Measurements from ENCODE around the gene GCKR. TPM values are rescaled to one million over a fixed set of nuclear protein-coding genes. Genes with fewer than 3 reads are reported as not detected.

GCKR gene
- total and polyA plus RNA-seq, 2 of the 13 experiments (the other 11 are each of a cell fraction or from before 2014, with no cell fraction given) = 15.2 to 48.3 TPM

DNA sequence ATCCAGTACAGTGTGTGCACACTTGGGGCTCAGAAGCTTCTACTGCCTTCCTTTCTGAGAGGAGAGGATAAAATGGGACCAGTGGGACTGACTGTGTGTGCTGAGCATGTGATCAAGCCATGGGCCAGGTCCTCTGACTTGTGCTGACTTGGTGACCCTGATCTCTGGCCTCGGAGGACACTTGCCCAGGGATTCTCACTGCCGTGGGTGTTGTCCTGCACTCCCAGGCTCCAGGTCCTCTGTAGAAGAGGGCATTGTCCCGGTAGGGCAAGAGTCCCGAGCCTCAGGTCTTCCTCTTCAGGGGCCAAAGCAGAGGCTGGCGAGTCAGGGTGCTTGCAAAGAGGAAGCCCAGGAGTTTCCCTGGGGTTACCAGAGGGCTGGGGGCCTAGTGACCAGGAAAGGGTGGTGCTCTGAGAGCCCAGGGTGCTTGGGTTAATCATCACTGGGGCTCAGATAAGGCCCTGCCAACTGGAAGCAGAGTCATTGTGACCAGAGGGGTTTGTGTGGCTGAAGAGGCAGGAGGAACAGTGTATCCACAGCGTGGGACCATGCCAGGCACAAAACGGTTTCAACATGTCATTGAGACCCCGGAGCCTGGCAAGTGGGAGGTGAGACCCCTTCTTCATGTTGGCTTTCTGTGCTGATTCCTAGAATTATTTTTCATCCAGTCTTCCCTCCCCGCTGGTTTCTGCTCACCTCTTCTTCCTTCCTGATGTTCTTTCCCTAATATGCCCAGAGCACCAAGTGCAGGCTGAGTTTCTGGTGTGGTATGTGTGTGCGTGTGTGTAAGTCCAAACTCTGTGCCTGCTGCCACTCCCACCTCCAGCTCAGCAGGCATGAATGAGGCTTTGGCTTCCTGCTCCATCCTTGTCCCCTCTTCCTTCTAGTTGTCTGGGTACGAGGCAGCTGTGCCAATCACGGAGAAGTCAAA, at the start of gene GCKR (continued):
- TF ChIP-seq, protein P1, sequence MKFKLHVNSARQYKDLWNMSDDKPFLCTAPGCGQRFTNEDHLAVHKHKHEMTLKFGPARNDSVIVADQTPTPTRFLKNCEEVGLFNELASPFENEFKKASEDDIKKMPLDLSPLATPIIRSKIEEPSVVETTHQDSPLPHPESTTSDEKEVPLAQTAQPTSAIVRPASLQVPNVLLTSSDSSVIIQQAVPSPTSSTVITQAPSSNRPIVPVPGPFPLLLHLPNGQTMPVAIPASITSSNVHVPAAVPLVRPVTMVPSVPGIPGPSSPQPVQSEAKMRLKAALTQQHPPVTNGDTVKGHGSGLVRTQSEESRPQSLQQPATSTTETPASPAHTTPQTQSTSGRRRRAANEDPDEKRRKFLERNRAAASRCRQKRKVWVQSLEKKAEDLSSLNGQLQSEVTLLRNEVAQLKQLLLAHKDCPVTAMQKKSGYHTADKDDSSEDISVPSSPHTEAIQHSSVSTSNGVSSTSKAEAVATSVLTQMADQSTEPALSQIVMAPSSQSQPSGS (CRISPR knock-in tag; IDR thresholded peaks at IDR 0.05) = peak; percentile 14; the same call in 1 of the 2 replicates
- no peak for TF ChIP-seq ZBTB1 (CRISPR knock-in tag; IDR thresholded peaks at IDR 0.05; ENCODE audit: borderline replicate concordance)
- TF ChIP-seq, protein P2, sequence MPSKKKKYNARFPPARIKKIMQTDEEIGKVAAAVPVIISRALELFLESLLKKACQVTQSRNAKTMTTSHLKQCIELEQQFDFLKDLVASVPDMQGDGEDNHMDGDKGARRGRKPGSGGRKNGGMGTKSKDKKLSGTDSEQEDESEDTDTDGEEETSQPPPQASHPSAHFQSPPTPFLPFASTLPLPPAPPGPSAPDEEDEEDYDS (CRISPR knock-in tag; IDR thresholded peaks at IDR 0.05) = peak; percentile 77
- TF ChIP-seq, protein P3, sequence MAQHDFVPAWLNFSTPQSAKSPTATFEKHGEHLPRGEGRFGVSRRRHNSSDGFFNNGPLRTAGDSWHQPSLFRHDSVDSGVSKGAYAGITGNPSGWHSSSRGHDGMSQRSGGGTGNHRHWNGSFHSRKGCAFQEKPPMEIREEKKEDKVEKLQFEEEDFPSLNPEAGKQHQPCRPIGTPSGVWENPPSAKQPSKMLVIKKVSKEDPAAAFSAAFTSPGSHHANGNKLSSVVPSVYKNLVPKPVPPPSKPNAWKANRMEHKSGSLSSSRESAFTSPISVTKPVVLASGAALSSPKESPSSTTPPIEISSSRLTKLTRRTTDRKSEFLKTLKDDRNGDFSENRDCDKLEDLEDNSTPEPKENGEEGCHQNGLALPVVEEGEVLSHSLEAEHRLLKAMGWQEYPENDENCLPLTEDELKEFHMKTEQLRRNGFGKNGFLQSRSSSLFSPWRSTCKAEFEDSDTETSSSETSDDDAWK (CRISPR knock-in tag; IDR thresholded peaks at IDR 0.05) = no peak
- peak; percentile 16 for TF ChIP-seq CBX1 (IDR thresholded peaks at IDR 0.05; ENCODE audit: low read depth)
- no peak for TF ChIP-seq CEBPG (CRISPR knock-in tag; IDR thresholded peaks at IDR 0.05)
- TF ChIP-seq, protein P4, sequence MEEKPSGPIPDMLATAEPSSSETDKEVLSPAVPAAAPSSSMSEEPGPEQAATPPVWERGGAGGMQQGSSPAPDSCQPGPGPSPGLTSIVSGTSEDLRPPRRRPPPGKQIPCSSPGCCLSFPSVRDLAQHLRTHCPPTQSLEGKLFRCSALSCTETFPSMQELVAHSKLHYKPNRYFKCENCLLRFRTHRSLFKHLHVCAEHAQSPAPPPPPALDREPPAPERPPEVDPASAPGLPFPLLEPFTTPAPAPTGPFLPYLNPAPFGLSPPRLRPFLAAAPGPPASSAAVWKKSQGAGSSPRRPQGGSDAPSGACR (CRISPR knock-in tag; IDR thresholded peaks at IDR 0.05) = no peak
- no peak; the same call in 1 of the 2 replicates for TF ChIP-seq KAT7 (CRISPR knock-in tag; IDR thresholded peaks at IDR 0.05; ENCODE audit: borderline replicate concordance)
- no peak for TF ChIP-seq ZNF34 (CRISPR knock-in tag; IDR thresholded peaks at IDR 0.05; ENCODE audit: borderline replicate concordance)
- peak; percentile 76; the same call in 1 of the 2 replicates for TF ChIP-seq ZNF225 (CRISPR knock-in tag; IDR thresholded peaks at IDR 0.05)
- TF ChIP-seq ZNF607 (CRISPR knock-in tag; IDR thresholded peaks at IDR 0.05; ENCODE audit: borderline replicate concordance) = peak; percentile 92
- TF ChIP-seq, protein P5, sequence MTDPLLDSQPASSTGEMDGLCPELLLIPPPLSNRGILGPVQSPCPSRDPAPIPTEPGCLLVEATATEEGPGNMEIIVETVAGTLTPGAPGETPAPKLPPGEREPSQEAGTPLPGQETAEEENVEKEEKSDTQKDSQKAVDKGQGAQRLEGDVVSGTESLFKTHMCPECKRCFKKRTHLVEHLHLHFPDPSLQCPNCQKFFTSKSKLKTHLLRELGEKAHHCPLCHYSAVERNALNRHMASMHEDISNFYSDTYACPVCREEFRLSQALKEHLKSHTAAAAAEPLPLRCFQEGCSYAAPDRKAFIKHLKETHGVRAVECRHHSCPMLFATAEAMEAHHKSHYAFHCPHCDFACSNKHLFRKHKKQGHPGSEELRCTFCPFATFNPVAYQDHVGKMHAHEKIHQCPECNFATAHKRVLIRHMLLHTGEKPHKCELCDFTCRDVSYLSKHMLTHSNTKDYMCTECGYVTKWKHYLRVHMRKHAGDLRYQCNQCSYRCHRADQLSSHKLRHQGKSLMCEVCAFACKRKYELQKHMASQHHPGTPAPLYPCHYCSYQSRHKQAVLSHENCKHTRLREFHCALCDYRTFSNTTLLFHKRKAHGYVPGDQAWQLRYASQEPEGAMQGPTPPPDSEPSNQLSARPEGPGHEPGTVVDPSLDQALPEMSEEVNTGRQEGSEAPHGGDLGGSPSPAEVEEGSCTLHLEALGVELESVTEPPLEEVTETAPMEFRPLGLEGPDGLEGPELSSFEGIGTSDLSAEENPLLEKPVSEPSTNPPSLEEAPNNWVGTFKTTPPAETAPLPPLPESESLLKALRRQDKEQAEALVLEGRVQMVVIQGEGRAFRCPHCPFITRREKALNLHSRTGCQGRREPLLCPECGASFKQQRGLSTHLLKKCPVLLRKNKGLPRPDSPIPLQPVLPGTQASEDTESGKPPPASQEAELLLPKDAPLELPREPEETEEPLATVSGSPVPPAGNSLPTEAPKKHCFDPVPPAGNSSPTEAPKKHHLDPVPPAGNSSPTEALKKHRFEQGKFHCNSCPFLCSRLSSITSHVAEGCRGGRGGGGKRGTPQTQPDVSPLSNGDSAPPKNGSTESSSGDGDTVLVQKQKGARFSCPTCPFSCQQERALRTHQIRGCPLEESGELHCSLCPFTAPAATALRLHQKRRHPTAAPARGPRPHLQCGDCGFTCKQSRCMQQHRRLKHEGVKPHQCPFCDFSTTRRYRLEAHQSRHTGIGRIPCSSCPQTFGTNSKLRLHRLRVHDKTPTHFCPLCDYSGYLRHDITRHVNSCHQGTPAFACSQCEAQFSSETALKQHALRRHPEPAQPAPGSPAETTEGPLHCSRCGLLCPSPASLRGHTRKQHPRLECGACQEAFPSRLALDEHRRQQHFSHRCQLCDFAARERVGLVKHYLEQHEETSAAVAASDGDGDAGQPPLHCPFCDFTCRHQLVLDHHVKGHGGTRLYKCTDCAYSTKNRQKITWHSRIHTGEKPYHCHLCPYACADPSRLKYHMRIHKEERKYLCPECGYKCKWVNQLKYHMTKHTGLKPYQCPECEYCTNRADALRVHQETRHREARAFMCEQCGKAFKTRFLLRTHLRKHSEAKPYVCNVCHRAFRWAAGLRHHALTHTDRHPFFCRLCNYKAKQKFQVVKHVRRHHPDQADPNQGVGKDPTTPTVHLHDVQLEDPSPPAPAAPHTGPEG (CRISPR knock-in tag; IDR thresholded peaks at IDR 0.05) = peak; percentile 88; the same call in 1 of the 2 replicates
- TF ChIP-seq RBM22 (optimal IDR thresholded peaks at IDR 0.05; ENCODE audit: low read length) = no peak

All from HepG2 (cell line).